ENCODE results near the gene ZNF316. TPM values are rescaled to one million over a fixed set of nuclear protein-coding genes. Genes with fewer than 3 reads are reported as not detected.

ZNF316 gene
- total and polyA plus RNA-seq, 2 experiments from 2014 or later: 1.1 to 17.4 TPM

DNA sequence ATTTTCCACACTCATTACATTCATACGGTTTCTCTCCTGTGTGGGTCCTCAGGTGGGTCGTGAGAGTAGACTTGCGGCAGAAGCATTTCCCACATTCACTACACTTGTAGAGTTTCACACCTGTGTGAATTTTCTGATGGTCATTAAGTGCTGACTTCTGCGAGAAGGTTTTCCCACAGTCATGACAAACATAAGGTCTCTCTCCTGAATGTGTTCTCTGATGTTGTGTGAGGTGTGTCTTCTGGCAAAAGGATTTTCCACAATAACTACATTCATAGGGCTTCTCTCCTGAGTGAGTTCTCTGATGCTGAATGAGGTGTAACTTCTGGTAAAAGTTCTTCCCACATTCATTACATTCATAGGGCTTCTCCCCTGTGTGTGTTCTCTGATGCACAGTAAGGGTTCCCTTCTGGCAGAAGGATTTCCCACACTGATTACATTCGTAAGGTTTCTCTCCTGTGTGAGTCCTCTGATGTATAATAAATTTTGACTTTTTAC lies 54.5 kb downstream of the ZNF316 start (continued):
- no peak for TF ChIP-seq JUNB (IDR thresholded peaks at IDR 0.05; ENCODE audit: unreplicated experiment)
- no peak for TF ChIP-seq ZNF114 (CRISPR knock-in tag; IDR thresholded peaks at IDR 0.05)
- TF ChIP-seq POLR2AphosphoS5 (IDR thresholded peaks at IDR 0.05; ENCODE audit: low read depth): no peak
- TF ChIP-seq, protein P1, sequence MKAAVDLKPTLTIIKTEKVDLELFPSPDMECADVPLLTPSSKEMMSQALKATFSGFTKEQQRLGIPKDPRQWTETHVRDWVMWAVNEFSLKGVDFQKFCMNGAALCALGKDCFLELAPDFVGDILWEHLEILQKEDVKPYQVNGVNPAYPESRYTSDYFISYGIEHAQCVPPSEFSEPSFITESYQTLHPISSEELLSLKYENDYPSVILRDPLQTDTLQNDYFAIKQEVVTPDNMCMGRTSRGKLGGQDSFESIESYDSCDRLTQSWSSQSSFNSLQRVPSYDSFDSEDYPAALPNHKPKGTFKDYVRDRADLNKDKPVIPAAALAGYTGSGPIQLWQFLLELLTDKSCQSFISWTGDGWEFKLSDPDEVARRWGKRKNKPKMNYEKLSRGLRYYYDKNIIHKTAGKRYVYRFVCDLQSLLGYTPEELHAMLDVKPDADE (IDR thresholded peaks at IDR 0.05): no peak
- TF ChIP-seq REST (IDR thresholded peaks at IDR 0.05; ENCODE audit: unreplicated experiment): no peak
- no peak for TF ChIP-seq CREB1 (CRISPR knock-in tag; IDR thresholded peaks at IDR 0.05; ENCODE audit: low read depth)
- no peak for TF ChIP-seq STAT1 (IDR thresholded peaks at IDR 0.05; ENCODE audit: unreplicated experiment)
- TF ChIP-seq NANOG (IDR thresholded peaks at IDR 0.05; ENCODE audit: borderline replicate concordance): no peak
- no peak for TF ChIP-seq EZH2 (IDR thresholded peaks at IDR 0.05; ENCODE audit: low read depth, unreplicated experiment)
- no peak for TF ChIP-seq ZNF331 (CRISPR knock-in tag; IDR thresholded peaks at IDR 0.05; ENCODE audit: low read depth)
- TF ChIP-seq, protein P2, sequence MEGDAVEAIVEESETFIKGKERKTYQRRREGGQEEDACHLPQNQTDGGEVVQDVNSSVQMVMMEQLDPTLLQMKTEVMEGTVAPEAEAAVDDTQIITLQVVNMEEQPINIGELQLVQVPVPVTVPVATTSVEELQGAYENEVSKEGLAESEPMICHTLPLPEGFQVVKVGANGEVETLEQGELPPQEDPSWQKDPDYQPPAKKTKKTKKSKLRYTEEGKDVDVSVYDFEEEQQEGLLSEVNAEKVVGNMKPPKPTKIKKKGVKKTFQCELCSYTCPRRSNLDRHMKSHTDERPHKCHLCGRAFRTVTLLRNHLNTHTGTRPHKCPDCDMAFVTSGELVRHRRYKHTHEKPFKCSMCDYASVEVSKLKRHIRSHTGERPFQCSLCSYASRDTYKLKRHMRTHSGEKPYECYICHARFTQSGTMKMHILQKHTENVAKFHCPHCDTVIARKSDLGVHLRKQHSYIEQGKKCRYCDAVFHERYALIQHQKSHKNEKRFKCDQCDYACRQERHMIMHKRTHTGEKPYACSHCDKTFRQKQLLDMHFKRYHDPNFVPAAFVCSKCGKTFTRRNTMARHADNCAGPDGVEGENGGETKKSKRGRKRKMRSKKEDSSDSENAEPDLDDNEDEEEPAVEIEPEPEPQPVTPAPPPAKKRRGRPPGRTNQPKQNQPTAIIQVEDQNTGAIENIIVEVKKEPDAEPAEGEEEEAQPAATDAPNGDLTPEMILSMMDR (conservative IDR thresholded peaks at IDR 0.05; ENCODE audit: low read depth in 2 of 2): no peak

GRCh38 chr7:6700793-6701192 lies 63.7 kb downstream of the ZNF316 start:
- peaks cover 9% of the 10 kb centered on the region; the same call in 1 of the 2 replicates for H3K4me1 ChIP-seq (ENCODE audit: insufficient read depth)
- peaks cover 6% of the 10 kb centered on the region for H3K4me1 Mint-ChIP-seq
- peaks cover 9% of the 10 kb centered on the region for H3K27me3 Mint-ChIP-seq (ENCODE audit: insufficient read depth, low read depth, poor library complexity)
- no peak overlapping the region for H3K27ac ChIP-seq (ENCODE audit: low read depth)
- TF ChIP-seq ZNF331 (CRISPR knock-in tag; IDR thresholded peaks at IDR 0.05; ENCODE audit: low read depth) (no peak), CREB1 (CRISPR knock-in tag; IDR thresholded peaks at IDR 0.05; ENCODE audit: low read depth) (no peak)
- no peak overlapping the region for H3K4me3 Mint-ChIP-seq
- no peaks in the 10 kb centered on the region for H3F3A ChIP-seq (replicated peaks; ENCODE audit: low read depth)
- no peak overlapping the region for H3K27ac Mint-ChIP-seq
- ATAC-seq: no peak
- no peak for DNase-seq (ENCODE audit: low spot score)
- H2AFZ ChIP-seq: no peak overlapping the region
- H4K20me1 ChIP-seq (replicated peaks; ENCODE audit: insufficient read depth): peaks cover 4% of the 10 kb centered on the region; the same call in 1 of the 2 replicates
- H3K9me2 ChIP-seq (ENCODE audit: insufficient read depth): 0 out of 2 replicates have a peak, but pooled peaks cover 9% of the 10 kb centered on the region
- peaks cover 72% of the 10 kb centered on the region for H3K79me2 ChIP-seq (replicated peaks; ENCODE audit: insufficient read depth)
- peaks cover 30% of the 10 kb centered on the region for H3K36me3 Mint-ChIP-seq (ENCODE audit: low read depth)
- H3K36me3 ChIP-seq (ENCODE audit: insufficient read depth): peaks cover 47% of the 10 kb centered on the region
- H3K9me3 Mint-ChIP-seq: peaks cover 61% of the 10 kb centered on the region
- H3K4me2 ChIP-seq: no peak overlapping the region
- no peaks in the 10 kb centered on the region for H3K27me3 ChIP-seq (ENCODE audit: insufficient read depth)
- no peak overlapping the region for H3K4me3 ChIP-seq

Measured in GM23338 (cell line).